Duodenal mucosa (tissue), 2 donors: ENCODE results near the gene CEP72.
A peak's percentile ranks its signal among the peaks of the same experiment; 100 is the strongest.

Experiments
- H3K27ac ChIP-seq: one replicate; pipeline ENCODE4 v1.7.0; 2013; ENCODE audit warnings: low read depth, low read length
- H3K27me3 ChIP-seq, 2 donors: one replicate each; pipeline ENCODE4 v1.7.0; 2013; ENCODE audit warnings: low read length in 2 of 2, control low read depth in 1 of 2; ENCODE audit not compliant: insufficient read depth in 2 of 2, control insufficient read depth in 1 of 2
- H3K36me3 ChIP-seq, 2 donors: one replicate each; pipeline ENCODE4 v1.7.0; 2013; ENCODE audit warnings: low read length in 2 of 2, control low read depth in 1 of 2; ENCODE audit not compliant: insufficient read depth in 2 of 2, control insufficient read depth in 1 of 2
- H3K4me1 ChIP-seq, 2 donors: one replicate each; pipeline ENCODE4 v1.7.0; 2013; ENCODE audit warnings: low read length in 2 of 2, control low read depth in 1 of 2; ENCODE audit not compliant: insufficient read depth in 2 of 2, control insufficient read depth in 1 of 2
- H3K4me3 ChIP-seq, 2 donors: one replicate each; pipeline ENCODE4 v1.7.0; 2013; ENCODE audit warnings: low read length in 2 of 2, low read depth in 1 of 2
- H3K9ac ChIP-seq, 2 donors: one replicate each; pipeline ENCODE4 v1.7.0; 2013; ENCODE audit warnings: low read length in 2 of 2, low read depth in 1 of 2
- H3K9me3 ChIP-seq, 2 donors: one replicate each; pipeline ENCODE4 v1.7.0; 2013; ENCODE audit warnings: low read length in 2 of 2, control low read depth in 1 of 2; ENCODE audit not compliant: control insufficient read depth in 1 of 2

Gene CEP72

GRCh38 chr5:669842-670395 lies 57.8 kb downstream of the CEP72 start:
- no peaks in the 10 kb centered on the region for H3K9me3 ChIP-seq
- no peaks in the 10 kb centered on the region for H3K27me3 ChIP-seq
- no peak overlapping the region for H3K9ac ChIP-seq
- H3K4me1 ChIP-seq: peaks cover 24 to 39% of the 10 kb centered on the region in 2 donors
- H3K27ac ChIP-seq: no peak overlapping the region
- no peak overlapping the region for H3K4me3 ChIP-seq
- H3K36me3 ChIP-seq: peaks cover 3 to 4% of the 10 kb centered on the region in 2 donors

GRCh38 chr5:670396-671270 lies 58.5 kb downstream of the CEP72 start:
- Histone ChIP-seq H3K27me3 (no peaks in the 10 kb centered on the region), H3K9me3 (no peaks in the 10 kb centered on the region), H3K36me3 (peaks cover 2 to 3% of the 10 kb centered on the region in 2 donors), H3K4me1 (peaks cover 24 to 39% of the 10 kb centered on the region in 2 donors), H3K9ac (no peak overlapping the region), H3K4me3 (no peak overlapping the region), H3K27ac (no peak overlapping the region)

GRCh38 chr5:671459-672328 lies 59.6 kb downstream of the CEP72 start:
- Histone ChIP-seq H3K27ac (no peak overlapping the region), H3K4me3 (peak overlapping the region; percentile 34 to 51), H3K36me3 (peaks cover 3% of the 10 kb centered on the region in 2 donors), H3K9me3 (no peaks in the 10 kb centered on the region), H3K4me1 (peaks cover 24 to 39% of the 10 kb centered on the region in 2 donors), H3K9ac (peak overlapping the region; percentile 41 to 49), H3K27me3 (no peaks in the 10 kb centered on the region)

GRCh38 chr5:672329-673160 lies 60.4 kb downstream of the CEP72 start:
- peaks cover 24 to 39% of the 10 kb centered on the region in 2 donors for H3K4me1 ChIP-seq
- no peaks in the 10 kb centered on the region for H3K27me3 ChIP-seq
- H3K27ac ChIP-seq: no peak overlapping the region
- no peaks in the 10 kb centered on the region for H3K9me3 ChIP-seq
- H3K9ac ChIP-seq: peak overlapping the region; percentile 41 to 49
- peak overlapping the region; percentile 34 to 51 for H3K4me3 ChIP-seq
- H3K36me3 ChIP-seq: peaks cover 3 to 5% of the 10 kb centered on the region in 2 donors

GRCh38 chr5:673161-673830 lies 61.2 kb downstream of the CEP72 start:
- Histone ChIP-seq H3K27ac (no peak overlapping the region), H3K4me3 (peak overlapping the region; percentile 34 to 51), H3K4me1 (peaks cover 24 to 39% of the 10 kb centered on the region in 2 donors), H3K36me3 (peaks cover 3 to 5% of the 10 kb centered on the region in 2 donors), H3K9me3 (no peaks in the 10 kb centered on the region), H3K9ac (peak overlapping the region; percentile 41 to 49), H3K27me3 (no peaks in the 10 kb centered on the region)

- Histone ChIP-seq H3K27ac (no peak overlapping the region), H3K4me3 (no peak overlapping the region), H3K9me3 (no peaks in the 10 kb centered on the region), H3K27me3 (no peaks in the 10 kb centered on the region), H3K36me3 (peaks cover 0 to 5% of the 10 kb centered on the region in 2 donors), H3K4me1 (peaks cover 24 to 39% of the 10 kb centered on the region in 2 donors), H3K9ac (no peak overlapping the region)
These were observed 61.9 kb downstream of the CEP72 start for GRCh38 chr5:673831-674629.

- H3K36me3 ChIP-seq: peaks cover 0 to 5% of the 10 kb centered on the region in 2 donors
- H3K27ac ChIP-seq: no peak overlapping the region
- H3K4me1 ChIP-seq: peaks cover 24 to 34% of the 10 kb centered on the region in 2 donors
- no peaks in the 10 kb centered on the region for H3K27me3 ChIP-seq
- no peak overlapping the region for H3K9ac ChIP-seq
- H3K4me3 ChIP-seq: no peak overlapping the region
- H3K9me3 ChIP-seq: no peaks in the 10 kb centered on the region
These were observed 62.5 kb downstream of the CEP72 start for GRCh38 chr5:674630-675011.

GRCh38 chr5:675111-675870 lies 63.2 kb downstream of the CEP72 start:
- Histone ChIP-seq H3K9ac (no peak overlapping the region), H3K4me1 (peaks cover 24 to 34% of the 10 kb centered on the region in 2 donors), H3K36me3 (peaks cover 0 to 5% of the 10 kb centered on the region in 2 donors)

More at GRCh38 chr5:675111-675870, 63.2 kb downstream of the CEP72 start:
- no peak overlapping the region for H3K4me3 ChIP-seq
- H3K27ac ChIP-seq: no peak overlapping the region
- H3K27me3 ChIP-seq: no peaks in the 10 kb centered on the region
- H3K9me3 ChIP-seq: no peaks in the 10 kb centered on the region
